HG03442 (cell line): ENCODE data around the gene HTRA2.
A peak's percentile ranks its signal among the peaks of the same experiment; 100 is the strongest.

Experiments used
- ATAC-seq: cut with Tn5 transposase; IDR thresholded peaks from one replicate; pipeline ENCODE4 v1.9.1; 2021; ENCODE audit warnings: mild to moderate bottlenecking, moderate library complexity; ENCODE audit not compliant: unreplicated experiment

The HTRA2 gene

DNA sequence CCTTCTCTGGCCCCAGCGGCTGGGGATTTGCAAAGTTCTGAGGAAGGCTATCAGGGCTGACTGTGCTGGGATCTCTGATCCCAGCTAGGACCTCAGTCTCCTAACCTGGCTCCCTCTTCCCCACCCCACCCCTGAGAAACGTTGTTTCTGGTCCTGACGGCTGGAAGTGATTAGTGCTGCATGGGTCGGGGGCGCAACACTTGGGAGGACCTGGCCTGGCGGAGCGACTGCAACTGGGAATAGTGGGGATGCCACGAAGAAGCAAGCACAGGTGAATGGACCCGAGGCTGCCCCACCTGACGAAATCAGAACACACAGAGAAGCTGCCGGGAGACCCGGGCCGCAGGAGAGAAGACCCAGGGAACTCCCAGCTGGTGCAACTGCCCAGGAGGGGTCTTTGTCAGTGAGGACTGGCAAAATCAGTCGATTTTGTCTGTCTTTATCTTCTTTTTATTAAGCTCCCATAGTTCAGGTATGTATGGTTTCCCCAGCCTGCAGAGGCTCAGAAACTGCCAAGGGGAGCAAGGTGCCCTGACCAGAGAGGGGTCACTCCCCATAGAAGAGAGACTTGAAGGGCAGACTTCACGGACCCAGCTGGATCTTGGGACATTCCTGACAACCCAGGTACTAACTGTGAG lies 29.7 kb upstream of the HTRA2 start:
- no peak for ATAC-seq

DNA sequence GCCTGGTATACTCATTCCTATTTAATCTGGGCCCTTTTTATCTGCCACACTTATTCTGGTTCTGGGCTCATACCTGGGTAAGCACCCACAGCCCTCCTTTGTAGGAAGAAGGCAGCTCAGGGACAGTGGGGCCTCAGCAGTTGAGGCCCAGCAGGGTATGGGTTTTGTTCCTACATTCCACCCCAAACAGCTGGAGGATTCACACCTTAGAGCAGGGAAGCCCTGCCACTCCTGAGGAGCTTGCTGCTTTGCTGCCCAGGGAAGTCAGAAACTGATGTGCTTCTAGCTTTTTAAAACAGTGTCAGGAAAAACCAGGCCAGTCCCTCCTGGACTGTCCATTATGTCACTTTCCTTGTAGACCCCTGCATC lies 29.2 kb upstream of the HTRA2 start:
- ATAC-seq = no peak

DNA sequence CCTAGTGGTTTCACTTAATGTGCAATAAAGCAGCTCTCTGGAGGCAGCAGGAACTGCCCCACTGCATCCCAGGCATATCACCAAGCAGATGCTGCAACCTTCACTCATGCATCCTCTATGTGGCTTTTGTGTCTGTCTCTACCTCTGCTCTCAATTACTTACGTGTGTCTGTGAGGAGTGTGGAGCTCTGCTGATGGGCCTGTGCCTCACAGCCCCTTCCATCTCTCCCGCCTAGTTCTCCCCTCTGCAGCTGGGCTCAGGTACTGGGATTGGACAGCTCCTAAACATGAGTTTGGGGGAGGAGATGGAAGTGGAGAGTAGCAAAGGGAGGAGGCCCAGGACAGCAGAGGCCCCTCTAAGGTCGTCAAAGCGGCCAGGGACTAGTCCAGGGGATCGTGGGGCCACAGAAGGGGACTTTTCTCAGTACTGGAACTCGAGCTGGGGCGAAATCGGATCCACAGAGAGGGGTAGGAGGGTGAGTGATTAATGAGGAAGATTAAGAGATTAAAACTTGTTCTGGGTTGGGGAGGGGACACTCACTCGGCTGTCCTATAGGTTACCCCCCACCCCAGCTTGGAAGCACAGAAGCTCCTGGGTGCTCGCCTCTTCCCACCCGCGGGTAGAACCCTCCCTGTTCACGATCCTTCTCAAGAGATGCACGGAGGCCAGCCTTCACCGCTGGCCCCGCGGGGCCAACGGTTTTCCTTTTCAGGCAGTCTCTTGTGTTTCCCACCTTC lies 28.2 kb upstream of the HTRA2 start:
- ATAC-seq = no peak

DNA sequence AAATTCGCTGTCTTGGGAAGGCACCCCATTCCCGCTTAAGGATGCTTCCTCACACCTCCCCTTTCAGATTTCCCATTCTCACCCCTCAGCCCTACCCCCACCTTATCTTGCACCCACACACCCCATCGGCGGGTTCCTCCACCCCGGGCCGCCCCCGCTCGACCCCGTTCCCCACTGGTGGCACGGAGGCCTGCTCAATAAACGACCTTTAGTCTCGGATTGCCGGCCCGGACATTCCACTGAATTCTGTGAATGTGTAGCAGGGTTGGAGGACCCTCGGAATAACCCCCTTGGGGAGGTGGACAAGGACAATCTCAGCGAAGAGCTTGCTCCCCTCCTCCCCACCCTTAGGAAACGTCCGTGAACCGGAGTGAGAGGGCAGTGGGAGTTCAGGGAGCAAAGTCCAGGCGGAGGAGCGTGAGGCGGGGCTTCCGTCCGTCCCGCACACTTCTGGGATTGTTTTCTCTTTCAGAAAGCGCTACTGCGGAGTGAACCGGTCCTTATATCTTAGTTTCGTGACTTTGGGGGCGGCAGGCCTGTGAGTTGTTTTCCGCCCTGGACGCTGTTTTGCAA lies 27.5 kb upstream of the HTRA2 start:
- no peak for ATAC-seq

DNA sequence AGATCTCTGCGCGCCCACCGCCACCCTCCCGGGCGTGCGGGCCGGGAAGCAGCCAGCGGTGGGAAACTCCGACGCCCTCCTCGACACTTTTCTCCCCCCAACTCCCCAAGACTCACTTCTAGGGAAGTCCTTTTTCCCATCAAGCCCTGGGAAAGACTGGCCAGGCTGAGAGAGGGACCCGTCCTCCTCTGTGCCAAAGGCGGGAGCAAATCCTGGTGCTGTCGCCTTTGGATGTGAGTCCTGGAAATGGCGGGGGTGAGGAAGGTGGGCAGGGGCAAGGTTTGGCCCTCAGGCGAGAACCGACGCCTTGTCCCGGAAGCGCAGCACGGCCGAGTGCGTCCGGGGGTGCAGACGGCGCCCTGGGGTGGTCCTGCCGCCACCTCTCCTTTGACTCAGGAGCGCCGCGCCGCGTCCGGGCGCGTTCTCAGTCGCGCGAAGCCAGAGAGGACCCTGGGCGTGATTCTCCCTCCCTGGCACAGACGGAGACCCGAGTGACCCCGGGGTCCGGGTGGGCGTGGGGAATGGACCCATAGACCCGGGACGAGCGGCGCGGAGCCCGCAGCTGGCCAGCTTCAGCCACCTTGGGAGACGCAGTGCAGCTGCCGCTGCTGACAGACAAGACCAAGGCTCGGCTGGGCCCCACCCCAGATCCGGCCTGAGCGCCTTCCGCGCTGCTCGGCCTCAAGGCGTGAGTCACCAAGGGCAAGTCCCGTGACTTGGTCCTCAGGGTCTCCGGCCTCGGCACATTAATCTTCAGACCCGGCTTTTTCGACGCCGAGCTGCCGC lies 26.8 kb upstream of the HTRA2 start:
- peak; percentile 36 for ATAC-seq

DNA sequence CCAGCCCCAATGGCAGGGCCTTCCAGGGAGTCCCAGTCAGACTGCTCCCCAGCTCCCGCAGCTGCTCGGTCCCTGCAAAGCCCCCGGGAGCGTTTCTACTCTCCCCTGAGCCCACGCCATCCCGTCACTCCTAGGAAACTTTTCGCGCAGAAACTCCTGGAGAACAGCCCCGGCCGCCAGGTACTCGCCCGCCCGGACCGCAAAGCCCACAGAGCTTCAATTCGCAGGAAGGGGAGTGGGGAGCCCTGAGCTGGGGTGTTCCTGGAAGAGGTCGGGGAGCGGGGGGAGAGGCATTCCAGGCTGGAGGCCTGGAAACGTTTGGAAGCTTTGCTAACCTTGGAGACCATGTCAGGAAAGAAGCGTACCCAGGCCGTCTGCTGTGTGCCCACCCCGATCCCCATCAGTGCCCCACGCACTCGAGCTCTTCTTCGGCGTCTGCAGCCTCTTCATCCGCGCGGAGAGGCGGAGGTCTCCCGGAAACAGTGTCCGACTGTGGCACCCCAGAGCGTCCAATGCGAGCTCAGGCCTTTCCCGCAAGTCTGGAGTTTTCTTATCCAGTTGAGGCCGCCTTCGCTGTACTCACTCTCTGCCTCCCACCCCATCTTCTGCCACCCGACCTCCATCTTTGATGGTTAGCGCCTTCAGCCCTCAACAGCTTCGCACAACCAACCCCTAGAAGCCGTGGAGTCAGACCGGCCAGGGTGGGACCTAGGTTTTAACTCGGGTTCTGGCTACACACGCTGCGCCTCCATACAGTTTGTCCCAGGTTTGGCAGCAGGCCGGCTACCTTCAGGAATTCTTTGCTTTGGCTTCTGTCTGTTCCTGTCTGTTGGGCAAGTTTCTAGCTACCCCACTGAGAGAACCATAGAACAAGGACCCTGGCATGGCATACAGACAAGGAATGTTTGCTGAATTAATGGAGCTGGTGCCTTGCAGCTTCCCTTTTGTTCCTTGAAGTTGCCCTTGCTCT lies 25.9 kb upstream of the HTRA2 start:
- ATAC-seq = no peak

DNA sequence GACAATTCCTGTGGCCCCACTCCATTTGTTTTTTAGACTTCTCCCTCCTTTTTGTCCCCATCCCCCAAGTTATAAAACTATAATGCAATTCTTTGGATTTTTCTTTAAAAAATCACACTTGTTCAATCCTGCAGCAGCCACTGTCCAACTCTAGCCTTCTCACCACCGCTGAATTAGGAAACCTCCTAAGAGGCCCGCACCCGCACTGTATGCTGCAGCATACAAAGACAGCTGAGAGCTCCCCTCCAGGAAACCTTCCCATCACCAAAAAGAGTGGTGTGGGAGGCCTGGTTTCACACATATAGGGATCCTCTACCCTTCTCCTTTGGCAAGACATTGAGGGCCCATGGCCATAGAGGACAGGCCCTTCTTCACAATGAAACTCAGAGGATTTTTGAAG lies 25.1 kb upstream of the HTRA2 start:
- ATAC-seq = no peak

DNA sequence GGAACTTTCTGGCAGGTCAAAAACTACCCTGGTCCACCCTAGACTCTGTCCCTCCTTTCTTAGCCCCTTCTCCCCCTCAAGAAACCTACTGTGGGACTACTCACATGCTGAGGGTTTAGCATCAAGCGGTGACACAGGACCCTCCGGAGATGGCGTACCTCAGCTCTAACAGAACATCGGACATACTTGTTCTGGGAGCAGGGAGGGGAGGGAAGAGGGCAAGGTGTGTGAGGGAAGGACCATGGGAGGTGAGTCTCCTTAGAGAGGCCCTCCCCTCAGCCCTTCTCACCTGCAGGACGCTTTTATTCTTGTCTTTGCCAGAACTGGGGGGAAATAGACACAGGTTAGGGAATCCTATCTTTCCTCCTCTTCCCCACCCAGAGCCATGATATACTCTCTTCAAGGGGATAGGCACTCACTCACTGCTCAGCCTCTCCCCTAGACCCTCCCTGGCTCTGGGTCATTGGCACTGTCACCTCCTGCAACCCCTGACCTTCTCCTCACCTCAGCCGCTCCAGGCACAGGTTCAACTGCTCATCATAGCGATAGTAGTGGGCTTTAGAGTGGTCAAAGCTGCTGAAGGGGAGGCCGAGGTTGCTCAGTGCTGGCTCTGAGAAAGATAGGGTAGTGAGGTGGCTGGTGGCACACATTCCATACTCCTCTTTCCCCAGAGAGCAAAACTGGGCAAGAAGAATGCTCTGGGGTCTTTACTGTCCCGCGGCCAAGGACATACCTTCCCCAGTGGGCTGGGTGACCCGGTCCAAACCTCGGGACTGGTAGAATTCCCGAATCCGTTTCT lies 24.1 kb upstream of the HTRA2 start:
- no peak for ATAC-seq

DNA sequence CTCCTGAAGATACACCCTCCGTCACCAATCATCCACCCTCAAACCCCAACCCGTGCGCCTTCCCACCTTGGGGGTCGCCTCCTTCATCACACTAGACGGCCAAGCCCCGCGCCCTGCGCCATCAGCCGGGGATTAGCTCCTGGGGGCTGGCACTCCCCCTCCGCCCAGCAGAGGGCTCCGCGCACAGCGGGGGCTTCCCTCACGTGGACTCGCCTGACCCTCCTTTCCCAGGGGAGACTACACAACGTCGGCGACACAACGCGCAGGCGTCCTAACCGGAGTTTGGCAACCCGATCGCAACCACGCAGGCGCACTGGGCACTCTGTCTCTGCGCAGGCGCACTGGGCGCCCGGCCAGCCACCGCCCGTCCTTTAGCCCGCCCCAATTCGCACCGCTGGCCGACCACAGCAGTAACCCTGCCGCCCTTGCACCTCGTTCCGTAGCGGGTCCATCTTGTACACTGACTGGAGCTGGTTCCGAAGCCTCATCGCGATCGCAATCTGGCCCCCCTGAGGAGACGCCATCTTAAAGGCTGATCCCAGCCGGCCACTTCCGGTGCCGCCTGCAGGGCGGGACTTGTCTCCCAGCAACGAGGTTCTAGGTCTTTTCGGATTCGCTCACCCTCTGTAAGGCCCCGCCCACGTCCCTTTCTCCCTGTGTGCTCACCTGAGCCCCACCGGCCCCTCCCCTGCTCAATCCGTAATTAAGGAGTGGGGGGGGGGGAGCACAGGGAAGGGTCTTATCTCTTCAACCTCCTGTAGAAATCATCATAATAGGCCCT lies 22.4 kb upstream of the HTRA2 start, which contains the start of gene PCGF1:
Gene PCGF1 (minus strand): TSS at position 551 of the 781 bp plus-strand sequence. CDS start 27 bp downstream, at position 524.
- ATAC-seq = peak; percentile 87

DNA sequence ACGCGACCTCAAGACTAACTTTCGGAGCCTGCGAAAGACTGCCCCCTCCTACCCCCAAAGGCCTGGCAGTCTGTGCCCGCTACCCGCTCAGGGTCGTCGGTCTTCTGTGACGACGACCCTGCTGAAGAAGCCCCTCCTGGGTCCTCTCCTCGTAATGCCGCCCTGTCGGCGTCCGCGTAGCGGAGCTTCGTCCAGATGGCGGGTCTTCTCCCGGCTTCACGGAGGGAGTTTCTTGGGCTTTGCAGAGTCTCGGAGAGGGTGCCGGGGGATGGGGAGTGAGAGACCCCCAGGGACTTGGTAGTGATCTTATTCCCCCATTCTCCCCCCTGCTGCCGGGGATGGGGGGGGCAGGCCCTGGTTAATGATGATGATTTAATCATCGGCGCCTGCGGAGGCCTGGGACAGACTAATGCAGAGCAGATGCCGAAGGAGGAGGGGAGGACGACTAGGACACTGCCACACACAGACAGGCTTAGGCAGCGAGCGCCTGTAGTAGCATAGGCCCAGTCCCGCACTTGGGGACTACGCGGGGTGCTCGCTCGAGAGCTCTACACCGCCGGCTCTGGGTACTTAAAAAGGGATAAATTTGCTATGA lies 21.7 kb upstream of the HTRA2 start:
- ATAC-seq = peak; percentile 6

DNA sequence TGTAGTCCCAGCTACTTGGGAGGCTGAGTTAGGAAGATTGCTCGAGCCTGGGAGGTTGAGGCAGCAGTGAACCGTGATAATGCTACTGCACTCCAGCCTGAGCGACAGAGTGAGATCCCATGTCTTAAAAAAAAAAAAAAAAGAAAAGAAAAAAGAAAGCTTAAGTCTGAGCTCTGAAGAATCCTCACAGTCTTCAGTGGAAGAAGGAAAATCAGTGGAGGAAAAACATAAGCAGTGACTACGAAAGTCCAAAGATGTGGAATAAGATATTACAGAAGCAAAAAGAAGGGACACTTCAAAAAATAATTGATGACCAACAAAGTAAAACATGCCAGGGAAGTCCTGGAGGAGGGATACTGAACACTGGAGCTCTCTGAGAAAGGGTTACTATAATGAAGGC lies 19.5 kb upstream of the HTRA2 start:
- no peak for ATAC-seq

DNA sequence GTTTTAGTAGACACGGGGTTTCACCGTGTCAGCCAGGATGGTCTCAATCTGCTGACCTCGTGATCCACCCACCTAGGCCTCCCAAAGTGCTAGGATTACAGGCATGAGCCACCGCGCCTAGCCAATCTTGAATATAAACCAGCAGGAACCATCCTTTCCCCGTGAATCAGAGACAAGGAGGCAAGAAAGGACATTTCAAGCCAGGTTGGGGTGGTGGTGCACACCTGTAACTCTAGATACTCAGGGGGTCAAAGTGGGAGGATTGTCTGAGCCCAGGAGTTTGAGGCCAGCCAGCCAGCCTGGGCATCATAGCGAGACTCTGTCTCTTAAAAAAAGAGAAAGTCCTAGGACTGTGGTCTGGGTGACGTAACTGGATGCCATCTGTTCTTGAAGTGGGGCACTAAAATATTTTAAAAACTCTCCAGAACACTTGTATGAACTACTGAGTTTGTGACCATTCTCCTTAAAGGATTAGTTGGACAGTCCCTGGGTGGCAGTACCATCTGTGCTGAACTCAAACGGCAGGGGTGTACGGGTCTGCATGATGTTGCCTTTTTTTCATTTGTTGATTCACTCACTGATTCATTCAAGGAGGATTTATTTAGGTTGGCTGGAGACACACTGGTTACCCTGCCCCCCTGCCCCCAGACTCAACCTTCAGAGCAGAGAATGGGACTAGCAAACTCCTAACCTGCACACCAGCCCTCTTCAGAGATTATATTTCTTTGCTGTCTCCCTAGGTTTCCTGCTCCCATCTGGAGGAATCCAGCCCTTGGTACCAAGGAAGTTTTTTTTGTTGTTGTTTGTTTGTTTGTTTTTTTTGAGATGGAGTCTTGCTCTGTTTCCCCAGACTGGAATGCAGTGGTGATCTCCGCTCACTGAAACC lies 18.4 kb upstream of the HTRA2 start:
- ATAC-seq = no peak

DNA sequence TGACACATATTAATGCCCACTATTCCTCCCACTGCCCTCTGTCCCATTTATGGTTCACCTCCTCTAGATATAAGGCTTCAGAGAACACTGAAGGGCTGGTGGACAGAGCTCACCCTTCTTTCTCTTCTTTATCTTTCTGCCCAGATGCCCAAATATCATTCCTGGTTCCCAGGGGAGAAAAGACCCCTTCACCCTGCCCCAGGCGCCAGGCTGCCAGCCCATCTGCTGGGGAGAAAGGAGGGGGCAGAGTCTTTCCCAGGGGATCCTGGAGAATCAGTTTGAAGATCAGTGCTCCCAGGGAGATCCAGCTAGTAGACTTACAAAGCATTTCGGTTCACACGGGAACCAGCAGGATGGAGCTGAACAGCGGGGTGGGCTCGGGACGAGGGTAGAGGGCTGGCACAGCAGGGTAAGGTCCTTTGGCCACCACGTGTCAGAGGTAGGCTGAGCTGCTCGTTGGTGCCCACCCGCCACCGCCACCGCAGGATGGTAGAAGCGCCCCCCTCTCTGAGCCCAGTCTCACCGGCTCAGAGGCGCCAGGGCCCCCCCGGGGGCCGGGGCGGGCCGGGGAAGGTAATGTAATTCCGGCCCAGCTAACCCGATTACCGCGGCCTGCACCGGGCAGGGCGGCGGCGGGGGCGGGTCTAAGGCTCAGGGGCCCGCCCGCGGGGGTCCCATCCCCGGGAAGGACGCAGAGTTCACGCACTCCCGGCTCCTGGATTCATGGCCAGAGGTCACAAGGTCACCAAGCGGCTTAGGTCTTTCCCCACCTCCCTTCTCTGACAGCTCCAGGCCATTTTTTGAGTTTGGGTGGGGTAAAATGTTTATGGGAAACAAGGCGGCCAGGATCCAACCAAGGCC lies 16.8 kb upstream of the HTRA2 start:
- ATAC-seq = no peak

DNA sequence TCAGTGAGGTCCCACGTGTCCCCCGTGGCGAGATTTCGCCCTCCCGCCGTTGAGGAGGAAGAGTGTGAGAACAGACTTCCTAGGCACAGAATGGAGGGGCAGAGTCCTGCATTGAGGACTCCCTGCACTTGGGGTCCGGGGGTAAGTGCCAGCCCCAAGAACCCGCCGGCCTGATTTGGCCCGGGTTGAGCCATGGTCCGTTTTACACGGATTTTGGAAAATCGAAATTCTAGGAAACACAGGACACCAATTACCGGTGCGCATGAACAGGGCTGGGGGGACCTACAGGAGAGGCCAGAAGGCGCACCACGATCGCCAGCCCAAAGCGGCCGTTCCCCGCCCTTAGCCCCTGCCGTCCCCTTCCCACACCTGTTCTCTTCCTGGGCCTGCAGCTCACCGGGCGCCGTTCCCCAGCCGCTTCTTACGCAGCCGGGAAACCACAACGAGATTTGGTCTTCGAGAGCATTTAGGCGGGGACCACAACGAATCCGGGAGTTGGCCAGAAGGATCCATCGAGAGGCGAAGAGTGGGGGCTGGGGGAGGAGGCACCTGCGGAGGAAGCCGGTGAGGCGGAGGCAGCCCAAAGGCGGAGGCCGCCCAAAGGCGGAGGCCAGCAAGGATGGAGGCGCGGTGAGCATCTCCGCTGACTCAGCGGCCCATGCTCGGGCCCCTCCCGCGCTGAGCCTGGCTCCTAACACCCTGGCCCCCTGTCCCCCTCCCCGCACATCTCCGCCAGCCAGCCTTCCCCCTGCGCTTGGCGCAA lies 15.9 kb upstream of the HTRA2 start:
- ATAC-seq = no peak

DNA sequence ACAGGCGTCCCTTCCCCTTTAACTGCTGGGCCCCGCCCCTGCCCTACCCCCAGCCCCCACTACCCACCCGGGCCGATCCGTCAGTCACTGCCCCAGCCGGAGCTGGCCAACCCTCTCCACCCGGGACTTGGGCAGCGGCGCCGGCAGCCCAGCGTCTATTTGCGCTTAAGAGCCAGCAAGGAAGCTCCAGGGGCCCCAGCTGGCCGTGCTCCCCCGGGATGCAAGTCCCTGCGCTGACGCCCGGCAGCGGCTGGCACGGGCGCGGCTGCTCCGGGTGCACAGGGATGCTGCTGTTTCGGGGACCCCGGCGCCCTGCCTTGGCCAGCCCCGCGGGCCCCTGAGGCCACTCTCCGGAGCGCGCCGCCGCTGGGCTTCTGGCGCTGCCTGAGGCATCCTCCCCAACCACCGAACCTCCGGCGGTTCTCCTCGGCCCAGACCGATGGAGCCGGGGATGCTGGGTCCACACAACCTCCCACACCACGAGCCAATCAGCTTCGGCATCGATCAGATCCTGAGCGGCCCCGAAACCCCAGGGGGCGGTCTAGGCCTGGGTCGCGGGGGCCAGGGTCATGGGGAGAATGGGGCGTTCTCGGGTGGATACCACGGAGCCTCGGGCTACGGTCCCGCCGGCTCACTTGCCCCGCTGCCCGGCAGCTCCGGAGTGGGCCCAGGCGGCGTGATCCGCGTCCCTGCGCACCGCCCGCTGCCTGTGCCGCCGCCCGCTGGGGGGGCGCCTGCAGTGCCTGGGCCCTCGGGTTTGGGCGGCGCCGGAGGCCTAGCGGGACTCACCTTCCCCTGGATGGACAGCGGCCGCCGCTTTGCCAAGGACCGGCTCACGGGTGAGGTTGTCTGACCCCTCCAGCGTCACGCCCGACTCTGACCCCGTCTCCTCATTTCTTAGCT lies 15.1 kb upstream of the HTRA2 start, which contains the start of gene TLX2:
Gene TLX2 (plus strand): TSS at position 83 of the 903 bp plus-strand sequence. CDS start 357 bp downstream, at position 440.
- no peak for ATAC-seq
